SK-N-SH (cell line): ENCODE data around the gene VIPR2. TPM values are rescaled to one million over a fixed set of nuclear protein-coding genes. Genes with fewer than 3 reads are reported as not detected.

Experiments
- CTCF ChIA-PET: fragments of 300-600, 350-600 bp; formaldehyde crosslinking; extraction: SDS; loops from one replicate; lab custom pipeline; 2021; lab: Yijun Ruan, JAX
- POLR2A ChIA-PET: fragments of 350-600 bp; sonication (Branson Sonifier 250); formaldehyde crosslinking; extraction: SDS; loops from one replicate; lab custom pipeline; 2020; ENCODE audit warnings: antibody characterized with exemption, inconsistent platforms; lab: Yijun Ruan, JAX
- DNase-seq: peaks from one replicate; pipeline ENCODE4 v3.0.0; 2012
- H2AFZ ChIP-seq: fragments of 200-600 bp; sonication (generic); 2 replicates; pipeline ENCODE4 v1.8.1; 2016; ENCODE audit warnings: antibody characterized with exemption, mild to moderate bottlenecking, low read depth
- H3F3A ChIP-seq: fragments of 200-600 bp; sonication (generic); replicated peaks from 2 replicates; pipeline ENCODE3; 2016; ENCODE audit warnings: antibody characterized with exemption, mild to moderate bottlenecking; ENCODE audit not compliant: insufficient read depth
- H3K27ac ChIP-seq, 2 experiments: fragments of 200-500 bp in 1 of 2; fragments of 200-600 bp in 1 of 2; sonication (Bioruptor generic) in 1 of 2; sonication (generic), shearing (Covaris generic) in 1 of 2; 2 replicates each; pipeline versions ENCODE4 v1.5.1 to v1.6.1; 2014 to 2016; ENCODE audit warnings: low read depth in 2 of 2, inconsistent platforms in 1 of 2, low read length in 1 of 2, mild to moderate bottlenecking in 1 of 2, mixed read lengths in 1 of 2
- H3K27me3 ChIP-seq: fragments of 200-600 bp; sonication (generic), shearing (Covaris generic); 2 replicates; pipeline ENCODE4 v1.6.1; 2016; ENCODE audit warnings: mixed run types; ENCODE audit not compliant: insufficient read depth
- H3K36me3 ChIP-seq, 2 experiments: fragments of 200-500 bp in 1 of 2; fragments of 200-600 bp in 1 of 2; sonication (Bioruptor generic) in 1 of 2; sonication (generic) in 1 of 2; replicated peaks in 1 of 2; 2 replicates each; pipeline versions ENCODE3 to v1.5.1; 2014 to 2016; ENCODE audit warnings: low read length in 1 of 2, mild to moderate bottlenecking in 1 of 2; ENCODE audit not compliant: insufficient read depth in 2 of 2, control insufficient read depth in 1 of 2
- H3K4me1 ChIP-seq, 2 experiments: fragments of 200-500 bp in 1 of 2; fragments of 200-600 bp in 1 of 2; sonication (Bioruptor generic) in 1 of 2; sonication (generic), shearing (Covaris generic) in 1 of 2; 2 replicates each; pipeline versions ENCODE4 v1.5.1 to v1.6.1; 2014 to 2016; ENCODE audit warnings: low read depth in 1 of 2, low read length in 1 of 2, mixed run types in 1 of 2; ENCODE audit not compliant: insufficient read depth in 2 of 2, control insufficient read depth in 1 of 2
- H3K4me2 ChIP-seq: fragments of 200-600 bp; sonication (generic), shearing (Covaris generic); 2 replicates; pipeline ENCODE4 v1.6.1; 2017; ENCODE audit warnings: mixed run types
- H3K4me3 ChIP-seq, 2 experiments: fragments of 200-500 bp in 1 of 2; fragments of 200-600 bp in 1 of 2; sonication (Bioruptor generic) in 1 of 2; sonication (generic), shearing (Covaris generic) in 1 of 2; 2 replicates each; pipeline versions ENCODE4 v1.5.1 to v1.8.1; 2014 to 2016; ENCODE audit warnings: low read depth in 2 of 2, inconsistent platforms in 1 of 2, low read length in 1 of 2, mild to moderate bottlenecking in 1 of 2, mixed read lengths in 1 of 2, moderate library complexity in 1 of 2
- H3K79me2 ChIP-seq: fragments of 200-600 bp; sonication (generic); 2 replicates; pipeline ENCODE4 v1.8.1; 2017; ENCODE audit warnings: mild to moderate bottlenecking; ENCODE audit not compliant: insufficient read depth
- H3K9ac ChIP-seq: fragments of 200-600 bp; sonication (generic); 2 replicates; pipeline ENCODE4 v1.6.1; 2017; ENCODE audit warnings: mixed run types
- H3K9me2 ChIP-seq: fragments of 200-600 bp; sonication (generic); 2 replicates; pipeline ENCODE4 v1.6.1; 2017; ENCODE audit warnings: mixed run types
- H3K9me3 ChIP-seq: fragments of 200-600 bp; sonication (generic); 2 replicates; pipeline ENCODE4 v1.6.1; 2017; ENCODE audit warnings: mixed run types, mild to moderate bottlenecking, moderate library complexity
- H4K20me1 ChIP-seq: fragments of 200-600 bp; sonication (generic); 2 replicates; pipeline ENCODE4 v1.6.1; 2017; ENCODE audit warnings: mild to moderate bottlenecking, mixed run types; ENCODE audit not compliant: insufficient read depth
- ELF1 ChIP-seq: IDR thresholded peaks from 2 replicates; pipeline ENCODE4 v1.4.0; 2012
- EP300 ChIP-seq, 2 experiments: IDR thresholded peaks; 2 replicates each; pipeline versions ENCODE4 v1.4.0 to v1.6.1; 2012; ENCODE audit warnings: borderline replicate concordance in 1 of 2, low read depth in 1 of 2, low read length in 1 of 2
- FOXJ3 ChIP-seq: sonication (generic); formaldehyde crosslinking; IDR thresholded peaks from 2 replicates; pipeline ENCODE4 v1.5.1; 2020; ENCODE audit warnings: mild to moderate bottlenecking, missing genetic modification reagents
- RAD21 ChIP-seq: IDR thresholded peaks from 2 replicates; pipeline ENCODE4 v1.6.1; 2012; ENCODE audit warnings: mild to moderate bottlenecking, low read length
- TEAD4 ChIP-seq: IDR thresholded peaks from 2 replicates; pipeline ENCODE4 v1.4.0; 2012; ENCODE audit warnings: mild to moderate bottlenecking, borderline replicate concordance; ENCODE audit not compliant: insufficient read depth
- WGBS: methylation state at CpG from one replicate; pipeline ENCODE4 v1.1.6; 2017; ENCODE audit warnings: low lambda C conversion rate; 5-methylcytosine and 5-hydroxymethylcytosine counted together
- polyA plus RNA-seq, 3 experiments: library from polyadenylated mRNA; depleted of rRNA; stranded (reverse); fragments of >200 nt; gene quantifications; 2 replicates each; pipeline ENCODE4 v1.2.3, GENCODE V29; 2012
- TF ChIP-seq, protein P1 (sequence below): IDR thresholded peaks from 2 replicates; pipeline ENCODE4 v1.6.1; 2012; ENCODE audit warnings: mild to moderate bottlenecking, low read depth, low read length, moderate library complexity
- TF ChIP-seq, protein P2 (sequence below): IDR thresholded peaks from 2 replicates; pipeline ENCODE4 v1.4.0; 2012; ENCODE audit warnings: low read depth, borderline replicate concordance
- TF ChIP-seq, protein P3 (sequence below): fragments of 200-600 bp; sonication (generic); IDR thresholded peaks from 2 replicates; pipeline ENCODE4 v1.6.1; 2017; ENCODE audit warnings: antibody characterized with exemption, mild to moderate bottlenecking, moderate library complexity

Gene VIPR2
- polyA plus RNA-seq, 1 of the 3 experiments (the other 2 are of a cell fraction) = not detected

DNA sequence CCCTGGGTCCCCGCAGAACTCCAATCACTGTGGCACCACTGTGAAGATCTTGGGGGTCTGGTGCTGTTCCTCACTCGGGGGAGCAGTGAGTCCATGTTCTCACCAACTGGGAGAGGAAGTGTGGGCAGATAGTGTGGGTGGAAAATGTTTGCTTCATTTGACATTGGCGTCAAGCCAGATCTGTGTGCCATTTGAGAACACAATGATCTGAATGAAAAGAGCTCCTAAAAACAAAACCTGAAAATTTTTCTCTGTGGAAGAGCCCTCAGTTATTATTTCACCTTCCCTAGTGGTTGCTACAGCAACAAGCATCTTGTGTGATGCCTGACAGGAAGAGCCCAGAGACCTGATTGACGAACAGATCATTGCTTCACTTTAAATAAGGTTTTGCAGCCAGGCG is 125.6 kb downstream of the VIPR2 start (continued):
- TF ChIP-seq FOXJ3 (CRISPR knock-in tag) (no peak), RAD21 (no peak), EP300 (IDR thresholded peaks at IDR 0.05; ENCODE audit: borderline replicate concordance in 1 of 2, low read depth in 1 of 2, low read length in 1 of 2) (no peak), ELF1 (no peak)
- TF ChIP-seq, protein P1, sequence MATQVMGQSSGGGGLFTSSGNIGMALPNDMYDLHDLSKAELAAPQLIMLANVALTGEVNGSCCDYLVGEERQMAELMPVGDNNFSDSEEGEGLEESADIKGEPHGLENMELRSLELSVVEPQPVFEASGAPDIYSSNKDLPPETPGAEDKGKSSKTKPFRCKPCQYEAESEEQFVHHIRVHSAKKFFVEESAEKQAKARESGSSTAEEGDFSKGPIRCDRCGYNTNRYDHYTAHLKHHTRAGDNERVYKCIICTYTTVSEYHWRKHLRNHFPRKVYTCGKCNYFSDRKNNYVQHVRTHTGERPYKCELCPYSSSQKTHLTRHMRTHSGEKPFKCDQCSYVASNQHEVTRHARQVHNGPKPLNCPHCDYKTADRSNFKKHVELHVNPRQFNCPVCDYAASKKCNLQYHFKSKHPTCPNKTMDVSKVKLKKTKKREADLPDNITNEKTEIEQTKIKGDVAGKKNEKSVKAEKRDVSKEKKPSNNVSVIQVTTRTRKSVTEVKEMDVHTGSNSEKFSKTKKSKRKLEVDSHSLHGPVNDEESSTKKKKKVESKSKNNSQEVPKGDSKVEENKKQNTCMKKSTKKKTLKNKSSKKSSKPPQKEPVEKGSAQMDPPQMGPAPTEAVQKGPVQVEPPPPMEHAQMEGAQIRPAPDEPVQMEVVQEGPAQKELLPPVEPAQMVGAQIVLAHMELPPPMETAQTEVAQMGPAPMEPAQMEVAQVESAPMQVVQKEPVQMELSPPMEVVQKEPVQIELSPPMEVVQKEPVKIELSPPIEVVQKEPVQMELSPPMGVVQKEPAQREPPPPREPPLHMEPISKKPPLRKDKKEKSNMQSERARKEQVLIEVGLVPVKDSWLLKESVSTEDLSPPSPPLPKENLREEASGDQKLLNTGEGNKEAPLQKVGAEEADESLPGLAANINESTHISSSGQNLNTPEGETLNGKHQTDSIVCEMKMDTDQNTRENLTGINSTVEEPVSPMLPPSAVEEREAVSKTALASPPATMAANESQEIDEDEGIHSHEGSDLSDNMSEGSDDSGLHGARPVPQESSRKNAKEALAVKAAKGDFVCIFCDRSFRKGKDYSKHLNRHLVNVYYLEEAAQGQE = no peak

DNA sequence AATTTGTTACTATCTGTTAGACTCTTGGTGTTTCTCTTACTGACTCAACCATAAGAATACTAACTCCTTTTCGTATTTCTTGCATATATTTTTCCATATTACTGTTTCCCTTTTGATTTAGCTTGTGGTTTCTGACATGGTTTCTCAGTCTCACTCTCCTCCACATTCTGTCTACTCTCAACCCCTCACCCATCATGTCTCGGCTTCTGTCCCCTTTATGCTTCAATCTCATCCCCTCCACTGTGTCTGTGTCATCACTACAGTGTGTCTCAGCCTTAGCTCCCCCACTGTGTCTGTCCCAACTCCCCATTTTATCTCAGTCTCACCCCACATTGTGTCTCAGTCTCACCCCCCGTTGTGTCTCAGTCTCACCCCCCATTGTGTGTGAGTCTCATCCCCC is 126.9 kb downstream of the VIPR2 start:
- no peak overlapping the region for H3K27ac ChIP-seq
- CTCF ChIA-PET = interaction anchor here (0.8 to 1.1 kb wide), 2 partner anchors 13 to 44 kb away, joined by 3 to 4 read pairs; no protein-coding TSS in a partner anchor
- H2AFZ ChIP-seq = no peak overlapping the region
- no peaks in the 10 kb centered on the region for H3F3A ChIP-seq
- TF ChIP-seq, protein P2, sequence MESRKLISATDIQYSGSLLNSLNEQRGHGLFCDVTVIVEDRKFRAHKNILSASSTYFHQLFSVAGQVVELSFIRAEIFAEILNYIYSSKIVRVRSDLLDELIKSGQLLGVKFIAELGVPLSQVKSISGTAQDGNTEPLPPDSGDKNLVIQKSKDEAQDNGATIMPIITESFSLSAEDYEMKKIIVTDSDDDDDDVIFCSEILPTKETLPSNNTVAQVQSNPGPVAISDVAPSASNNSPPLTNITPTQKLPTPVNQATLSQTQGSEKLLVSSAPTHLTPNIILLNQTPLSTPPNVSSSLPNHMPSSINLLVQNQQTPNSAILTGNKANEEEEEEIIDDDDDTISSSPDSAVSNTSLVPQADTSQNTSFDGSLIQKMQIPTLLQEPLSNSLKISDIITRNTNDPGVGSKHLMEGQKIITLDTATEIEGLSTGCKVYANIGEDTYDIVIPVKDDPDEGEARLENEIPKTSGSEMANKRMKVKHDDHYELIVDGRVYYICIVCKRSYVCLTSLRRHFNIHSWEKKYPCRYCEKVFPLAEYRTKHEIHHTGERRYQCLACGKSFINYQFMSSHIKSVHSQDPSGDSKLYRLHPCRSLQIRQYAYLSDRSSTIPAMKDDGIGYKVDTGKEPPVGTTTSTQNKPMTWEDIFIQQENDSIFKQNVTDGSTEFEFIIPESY = no peak
- TF ChIP-seq, protein P3, sequence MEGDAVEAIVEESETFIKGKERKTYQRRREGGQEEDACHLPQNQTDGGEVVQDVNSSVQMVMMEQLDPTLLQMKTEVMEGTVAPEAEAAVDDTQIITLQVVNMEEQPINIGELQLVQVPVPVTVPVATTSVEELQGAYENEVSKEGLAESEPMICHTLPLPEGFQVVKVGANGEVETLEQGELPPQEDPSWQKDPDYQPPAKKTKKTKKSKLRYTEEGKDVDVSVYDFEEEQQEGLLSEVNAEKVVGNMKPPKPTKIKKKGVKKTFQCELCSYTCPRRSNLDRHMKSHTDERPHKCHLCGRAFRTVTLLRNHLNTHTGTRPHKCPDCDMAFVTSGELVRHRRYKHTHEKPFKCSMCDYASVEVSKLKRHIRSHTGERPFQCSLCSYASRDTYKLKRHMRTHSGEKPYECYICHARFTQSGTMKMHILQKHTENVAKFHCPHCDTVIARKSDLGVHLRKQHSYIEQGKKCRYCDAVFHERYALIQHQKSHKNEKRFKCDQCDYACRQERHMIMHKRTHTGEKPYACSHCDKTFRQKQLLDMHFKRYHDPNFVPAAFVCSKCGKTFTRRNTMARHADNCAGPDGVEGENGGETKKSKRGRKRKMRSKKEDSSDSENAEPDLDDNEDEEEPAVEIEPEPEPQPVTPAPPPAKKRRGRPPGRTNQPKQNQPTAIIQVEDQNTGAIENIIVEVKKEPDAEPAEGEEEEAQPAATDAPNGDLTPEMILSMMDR = no peak
- no peak for TF ChIP-seq TEAD4
- TF ChIP-seq, all 33 proteins: peak for 0
- H3K27me3 ChIP-seq = no peaks in the 10 kb centered on the region
- no peak overlapping the region for H3K4me2 ChIP-seq
- no peak for DNase-seq
- no peaks in the 10 kb centered on the region for H3K36me3 ChIP-seq
- 35% methylated on average over 3 of the region's 3 CpGs for WGBS
- no peak overlapping the region for H3K4me3 ChIP-seq
- no peaks in the 10 kb centered on the region for H3K79me2 ChIP-seq
- peaks cover 0 to 10% of the 10 kb centered on the region in 2 experiments; a peak in 1 of 4 replicates for H3K4me1 ChIP-seq
- no peaks in the 10 kb centered on the region for H3K9me2 ChIP-seq
- H4K20me1 ChIP-seq = no peaks in the 10 kb centered on the region
- no peak overlapping the region for H3K9ac ChIP-seq
- POLR2A ChIA-PET = interaction anchor here (0.6 kb wide), 1 partner anchor 49 kb away, joined by 3 read pairs; no protein-coding TSS in a partner anchor
- no peaks in the 10 kb centered on the region for H3K9me3 ChIP-seq
